HCT116 (cell line): ENCODE data around the gene DMD. TPM values are rescaled to one million over a fixed set of nuclear protein-coding genes. Genes with fewer than 3 reads are reported as not detected.

Experiments
- ATAC-seq: fragments of 200-7000 bp; cut with Tn5 transposase; 2 replicates; pipeline ENCODE4 v1.9.1; 2020; ENCODE audit warnings: mild to moderate bottlenecking, moderate library complexity
- BruUV-seq: library from RNA; stranded (reverse); fragments of 400-500 nt; replicated peaks from 2 replicates; lab custom pipeline; 2021; lab: Mats Ljungman, UMichigan
- CTCF ChIA-PET: fragments of 300-600 bp; sonication (Branson Sonifier 250); formaldehyde crosslinking; loops from one replicate; lab custom pipeline; 2021; ENCODE audit warnings: antibody characterized with exemption; lab: Charles Lee
- POLR2A ChIA-PET: fragments of 300-600, 350-600 bp; sonication (Branson Sonifier 250); formaldehyde crosslinking; loops from one replicate; lab custom pipeline; 2021; ENCODE audit warnings: antibody characterized with exemption; lab: Charles Lee
- RAD21 ChIA-PET, 2 experiments: fragments of 300-600 bp; sonication (Branson Sonifier 250); formaldehyde crosslinking; loops; one replicate each; lab custom pipeline; 2023; ENCODE audit warnings: low total read pairs in 2 of 2; ENCODE audit not compliant: uncharacterized antibody in 2 of 2, unreplicated experiment in 2 of 2, low non-redundant PET in 1 of 2; lab: Charles Lee
- DNase-seq: peaks from one replicate; pipeline ENCODE4 v3.0.0-alpha.2; 2010; ENCODE audit warnings: low read depth, low spot score
- H2AFZ ChIP-seq: fragments of 200-600 bp; shearing (Covaris generic), sonication (generic); 2 replicates; pipeline ENCODE4 v1.6.1; 2017; ENCODE audit warnings: low read depth, mixed run types, mixed read lengths, antibody characterized with exemption, low read length; ENCODE audit not compliant: poor library complexity, severe bottlenecking
- H3K27ac ChIP-seq: 2 replicates; pipeline ENCODE4 v1.5.1; 2012; ENCODE audit warnings: low read depth, low read length
- H3K27me3 ChIP-seq: fragments of 200-600 bp; sonication (generic); 2 replicates; pipeline ENCODE4 v1.6.1; 2016; ENCODE audit warnings: mixed run types, low read length, mixed read lengths; ENCODE audit not compliant: insufficient read depth
- H3K36me3 ChIP-seq, 2 experiments: fragments of 200-500 bp in 1 of 2; fragments of 200-600 bp in 1 of 2; sonication (Bioruptor generic) in 1 of 2; sonication (generic) in 1 of 2; 2 replicates each; pipeline versions ENCODE4 v1.5.1 to v1.6.1; 2014 to 2016; ENCODE audit warnings: low read length in 2 of 2, inconsistent platforms in 1 of 2, mixed read lengths in 1 of 2, mixed run types in 1 of 2; ENCODE audit not compliant: insufficient read depth in 2 of 2, control insufficient read depth in 1 of 2
- H3K4me1 ChIP-seq, 2 experiments: fragments of 200-600 bp in 1 of 2; sonication (generic) in 1 of 2; 2 replicates each; pipeline versions ENCODE4 v1.5.1 to v1.6.1; 2012 to 2017; ENCODE audit warnings: low read length in 2 of 2, inconsistent platforms in 1 of 2, mild to moderate bottlenecking in 1 of 2, mixed read lengths in 1 of 2, mixed run types in 1 of 2, moderate library complexity in 1 of 2; ENCODE audit not compliant: insufficient read depth in 2 of 2, control insufficient read depth in 1 of 2
- H3K4me2 ChIP-seq: fragments of 200-600 bp; sonication (generic); 2 replicates; pipeline ENCODE4 v1.6.1; 2017; ENCODE audit warnings: mixed run types, low read length, mixed read lengths
- H3K4me3 ChIP-seq, 2 experiments: fragments of 200-600 bp in 1 of 2; sonication (generic) in 1 of 2; replicated peaks in 1 of 2; 2 replicates each; pipeline ENCODE4 v1.5.1; 2011 to 2016; ENCODE audit warnings: low read length in 2 of 2, control low read depth in 1 of 2, low read depth in 1 of 2, mild to moderate bottlenecking in 1 of 2, mixed read lengths in 1 of 2, mixed run types in 1 of 2
- H3K79me2 ChIP-seq: fragments of 200-600 bp; sonication (generic); 2 replicates; pipeline ENCODE4 v1.6.1; 2017; ENCODE audit warnings: mild to moderate bottlenecking, mixed run types, low read length, moderate library complexity, mixed read lengths; ENCODE audit not compliant: insufficient read depth
- H3K9ac ChIP-seq: fragments of 200-600 bp; sonication (generic); 2 replicates; pipeline ENCODE4 v1.6.1; 2016; ENCODE audit warnings: low read length, mixed read lengths
- H3K9me2 ChIP-seq: fragments of 200-600 bp; sonication (generic), shearing (Covaris generic); 2 replicates; pipeline ENCODE4 v1.6.1; 2017; ENCODE audit warnings: mixed run types, mild to moderate bottlenecking, moderate library complexity; ENCODE audit not compliant: insufficient read depth
- H3K9me3 ChIP-seq, 2 experiments: fragments of 200-500 bp in 1 of 2; fragments of 200-600 bp in 1 of 2; sonication (Bioruptor generic) in 1 of 2; sonication (generic) in 1 of 2; 2 replicates each; pipeline ENCODE4 v1.6.1; 2014 to 2017; ENCODE audit warnings: low read length in 2 of 2, mixed read lengths in 2 of 2, inconsistent platforms in 1 of 2, low read depth in 1 of 2, mild to moderate bottlenecking in 1 of 2, mixed run types in 1 of 2, moderate library complexity in 1 of 2; ENCODE audit not compliant: control insufficient read depth in 1 of 2, insufficient read depth in 1 of 2
- H4K20me1 ChIP-seq: fragments of 200-600 bp; sonication (generic), shearing (Covaris generic); 2 replicates; pipeline ENCODE4 v1.6.1; 2017; ENCODE audit warnings: mixed run types, mild to moderate bottlenecking, moderate library complexity; ENCODE audit not compliant: insufficient read depth
- ATF3 ChIP-seq: IDR thresholded peaks from 2 replicates; pipeline ENCODE4 v1.6.1; 2012
- CEBPB ChIP-seq: IDR thresholded peaks from 2 replicates; pipeline ENCODE4 v1.6.1; 2012; ENCODE audit warnings: low read depth
- EZH2phosphoT487 ChIP-seq: fragments of 200-600 bp; IDR thresholded peaks from 2 replicates; pipeline ENCODE4 v1.6.1; 2018; ENCODE audit warnings: antibody characterized with exemption, borderline replicate concordance
- POLR2AphosphoS5 ChIP-seq: IDR thresholded peaks from 2 replicates; pipeline ENCODE4 v1.6.1; 2011; ENCODE audit warnings: mild to moderate bottlenecking, low read depth, low read length, moderate library complexity
- YY1 ChIP-seq: IDR thresholded peaks from 2 replicates; pipeline ENCODE4 v1.6.1; 2011; ENCODE audit warnings: low read length, low read depth, moderate library complexity, mild to moderate bottlenecking; ENCODE audit not compliant: insufficient replicate concordance; ENCODE audit errors: extremely low read depth
- ZNF274 ChIP-seq: fragments of 200-500 bp; sonication (Bioruptor generic); IDR thresholded peaks from 2 replicates; pipeline ENCODE4 v1.6.1; 2014; ENCODE audit warnings: mild to moderate bottlenecking, low read depth, low read length, inconsistent platforms
- intact Hi-C: fragments of 100-400 bp; cut with micrococcal nuclease; formaldehyde crosslinking; loops from 2 replicates; pipeline ENCODE4 v1.10.0; 2022
- total RNA-seq: library from RNA; stranded (reverse); gene quantifications from one replicate; pipeline ENCODE4 v1.2.1, GENCODE V29; 2021; ENCODE audit not compliant: unreplicated experiment

The DMD gene
- total RNA-seq, 1 experiment from 2014 or later = 0.05 TPM

- H3K9ac ChIP-seq = no peak overlapping the region
- ATAC-seq = no peak
- ChIA-PET RAD21 (no interaction called here), POLR2A (no interaction called here), CTCF (no interaction called here)
- no peaks in the 10 kb centered on the region for H4K20me1 ChIP-seq
- no peak for DNase-seq
- H3K9me3 ChIP-seq = no peaks in the 10 kb centered on the region
- no peak overlapping the region for H3K4me3 ChIP-seq
- H3K4me1 ChIP-seq = no peaks in the 10 kb centered on the region
- H3K27ac ChIP-seq = no peak overlapping the region
- TF ChIP-seq CEBPB (no peak), YY1 (no peak), ATF3 (no peak), EZH2phosphoT487 (no peak), POLR2AphosphoS5 (no peak)
- no peaks in the 10 kb centered on the region for H3K9me2 ChIP-seq
- no peaks in the 10 kb centered on the region for H3K27me3 ChIP-seq
- no TSS peak for BruUV-seq
- no peak overlapping the region for H2AFZ ChIP-seq
- H3K79me2 ChIP-seq = no peaks in the 10 kb centered on the region
- H3K36me3 ChIP-seq = no peaks in the 10 kb centered on the region
- intact Hi-C loops = no loop called here
- no peak overlapping the region for H3K4me2 ChIP-seq
Measured at GRCh38 chrX:31572360-31572759, 1639.0 kb downstream of the DMD start.

GRCh38 chrX:31570658-31571057 is 1640.7 kb downstream of the DMD start:
- ATAC-seq (no peak), DNase-seq (no peak)
- Histone ChIP-seq H4K20me1 (no peaks in the 10 kb centered on the region), H3K36me3 (no peaks in the 10 kb centered on the region), H3K4me3 (no peak overlapping the region), H3K4me1 (no peaks in the 10 kb centered on the region), H3K9me3 (no peaks in the 10 kb centered on the region), H3K27ac (no peak overlapping the region), H2AFZ (no peak overlapping the region), H3K79me2 (no peaks in the 10 kb centered on the region), H3K9ac (no peak overlapping the region), H3K9me2 (no peaks in the 10 kb centered on the region), H3K4me2 (no peak overlapping the region), H3K27me3 (no peaks in the 10 kb centered on the region)
- RAD21 ChIA-PET = no interaction called here
- no peak for TF ChIP-seq ZNF274
- intact Hi-C loops = no loop called here
- POLR2A ChIA-PET = no interaction called here
- no TSS peak for BruUV-seq
- CTCF ChIA-PET = no interaction called here
